ENCODE measurements around the gene ZDHHC11B. TPM values are rescaled to one million over a fixed set of nuclear protein-coding genes. Genes with fewer than 3 reads are reported as not detected.
"Not testable (repeated sequence)": the region's sequence is repeated elsewhere in the genome, so short reads cannot be mapped to it uniquely, and the experiment has no call there.

ZDHHC11B gene
- total RNA-seq, 3 donors from 2014 or later (not counting 1 experiment from before 2014, with no cell fraction given): 0.85 to 7.3 (median 2.2) TPM

DNA sequence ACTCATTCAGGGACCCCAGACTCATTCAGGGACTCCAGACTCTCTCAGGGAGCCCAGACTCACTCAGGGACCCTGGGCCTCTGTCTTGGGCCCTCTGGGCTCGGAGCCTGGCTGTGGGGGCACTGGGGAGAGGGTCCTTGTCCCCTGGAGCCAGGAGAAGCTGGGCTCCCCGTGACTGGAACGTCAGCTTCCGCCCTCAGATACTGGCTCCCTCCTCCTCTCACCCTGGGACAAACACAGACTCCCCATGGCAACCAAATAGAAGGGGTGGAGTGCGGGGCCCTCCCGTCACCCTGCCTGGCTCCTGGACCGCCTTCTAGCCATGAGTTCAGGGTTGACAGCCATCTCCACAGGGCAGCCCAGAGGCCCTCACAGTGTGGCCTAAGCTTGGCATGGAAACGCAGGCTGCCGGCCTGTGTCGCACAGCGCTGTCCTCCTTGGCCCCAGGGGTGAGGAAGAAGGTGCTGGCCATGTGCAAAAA is 27.6 kb downstream of the ZDHHC11B start:
- no peak for ATAC-seq
- H3K9me3 Mint-ChIP-seq: no peaks in the 10 kb centered on the region
- TF ChIP-seq, protein P1, sequence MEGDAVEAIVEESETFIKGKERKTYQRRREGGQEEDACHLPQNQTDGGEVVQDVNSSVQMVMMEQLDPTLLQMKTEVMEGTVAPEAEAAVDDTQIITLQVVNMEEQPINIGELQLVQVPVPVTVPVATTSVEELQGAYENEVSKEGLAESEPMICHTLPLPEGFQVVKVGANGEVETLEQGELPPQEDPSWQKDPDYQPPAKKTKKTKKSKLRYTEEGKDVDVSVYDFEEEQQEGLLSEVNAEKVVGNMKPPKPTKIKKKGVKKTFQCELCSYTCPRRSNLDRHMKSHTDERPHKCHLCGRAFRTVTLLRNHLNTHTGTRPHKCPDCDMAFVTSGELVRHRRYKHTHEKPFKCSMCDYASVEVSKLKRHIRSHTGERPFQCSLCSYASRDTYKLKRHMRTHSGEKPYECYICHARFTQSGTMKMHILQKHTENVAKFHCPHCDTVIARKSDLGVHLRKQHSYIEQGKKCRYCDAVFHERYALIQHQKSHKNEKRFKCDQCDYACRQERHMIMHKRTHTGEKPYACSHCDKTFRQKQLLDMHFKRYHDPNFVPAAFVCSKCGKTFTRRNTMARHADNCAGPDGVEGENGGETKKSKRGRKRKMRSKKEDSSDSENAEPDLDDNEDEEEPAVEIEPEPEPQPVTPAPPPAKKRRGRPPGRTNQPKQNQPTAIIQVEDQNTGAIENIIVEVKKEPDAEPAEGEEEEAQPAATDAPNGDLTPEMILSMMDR (IDR thresholded peaks at IDR 0.05): no peak
- Histone ChIP-seq H3K36me3 (ENCODE audit: control insufficient read depth, insufficient read depth, low read length) (no peaks in the 10 kb centered on the region), H3K4me3 (ENCODE audit: low read length) (no peak overlapping the region), H3K27ac (ENCODE audit: low read length) (no peak overlapping the region), H3K9me3 (ENCODE audit: control insufficient read depth, insufficient read depth, low read length) (no peaks in the 10 kb centered on the region), H3K27me3 (ENCODE audit: control insufficient read depth, insufficient read depth, low read length) (no peaks in the 10 kb centered on the region), H3K4me1 (ENCODE audit: control insufficient read depth, insufficient read depth, low read length) (peaks cover 15% of the 10 kb centered on the region)
- H3K4me1 Mint-ChIP-seq: peaks cover 0 to 7% of the 10 kb centered on the region in 2 donors
- no peak overlapping the region for H3K27ac Mint-ChIP-seq
- peaks cover 0 to 4% of the 10 kb centered on the region in 2 donors for H3K27me3 Mint-ChIP-seq (ENCODE audit: low read depth in 2 of 2)
- intact Hi-C loops (cut with micrococcal nuclease): no loop called here
- H3K4me3 Mint-ChIP-seq: no peak overlapping the region
- 87% methylated on average over 10 of the region's 11 CpGs for WGBS (ENCODE audit: insufficient coverage)
- DNase-seq: peak in 1 of 2 donors; percentile 35
- H3K36me3 Mint-ChIP-seq: no peaks in the 10 kb centered on the region

GRCh38 chr5:756171-756570 is 28.4 kb downstream of the ZDHHC11B start:
- Histone ChIP-seq H3K36me3 (ENCODE audit: control insufficient read depth, insufficient read depth, low read length) (no peaks in the 10 kb centered on the region), H3K4me3 (ENCODE audit: low read length) (no peak overlapping the region), H3K27ac (ENCODE audit: low read length) (no peak overlapping the region), H3K9me3 (ENCODE audit: control insufficient read depth, insufficient read depth, low read length) (no peaks in the 10 kb centered on the region), H3K27me3 (ENCODE audit: control insufficient read depth, insufficient read depth, low read length) (no peaks in the 10 kb centered on the region), H3K4me1 (ENCODE audit: control insufficient read depth, insufficient read depth, low read length) (peaks cover 15% of the 10 kb centered on the region)
- H3K27ac Mint-ChIP-seq: no peak overlapping the region
- no peaks in the 10 kb centered on the region for H3K36me3 Mint-ChIP-seq
- peaks cover 0 to 4% of the 10 kb centered on the region in 2 donors for H3K27me3 Mint-ChIP-seq (ENCODE audit: low read depth in 2 of 2)
- H3K4me1 Mint-ChIP-seq: peaks cover 0 to 7% of the 10 kb centered on the region in 2 donors
- no peak overlapping the region for H3K4me3 Mint-ChIP-seq
- peak in 1 of 3 donors; percentile 5 for ATAC-seq
- H3K9me3 Mint-ChIP-seq: no peaks in the 10 kb centered on the region
- intact Hi-C loops (cut with micrococcal nuclease): no loop called here
- 79% methylated on average over 9 of the region's 10 CpGs for WGBS (ENCODE audit: insufficient coverage)
- TF ChIP-seq, protein P1 (IDR thresholded peaks at IDR 0.05): no peak
- DNase-seq: peak in 1 of 2 donors; percentile 3

- H3K27me3 Mint-ChIP-seq (ENCODE audit: low read depth in 2 of 2); H3K27ac ChIP-seq (ENCODE audit: low read length); H3K9me3 Mint-ChIP-seq; H3K27ac Mint-ChIP-seq; H3K4me3 Mint-ChIP-seq; H3K4me3 ChIP-seq (ENCODE audit: low read length); ATAC-seq; H3K27me3 ChIP-seq (ENCODE audit: control insufficient read depth, insufficient read depth, low read length); H3K36me3 ChIP-seq (ENCODE audit: control insufficient read depth, insufficient read depth, low read length); intact Hi-C loops (cut with micrococcal nuclease); H3K4me1 Mint-ChIP-seq; H3K9me3 ChIP-seq (ENCODE audit: control insufficient read depth, insufficient read depth, low read length); H3K36me3 Mint-ChIP-seq: not testable (repeated sequence)
- no CpG with 5 or more reads among the region's 16 CpGs for WGBS (ENCODE audit: insufficient coverage)
- DNase-seq: peak in 1 of 2 donors; percentile 37
- H3K4me1 ChIP-seq (ENCODE audit: control insufficient read depth, insufficient read depth, low read length): peaks cover 12% of the 10 kb centered on the region
These were observed 30.3 kb downstream of the ZDHHC11B start for GRCh38 chr5:754143-754632.

- H3K27ac Mint-ChIP-seq; H3K27me3 ChIP-seq (ENCODE audit: control insufficient read depth, insufficient read depth, low read length); H3K4me1 ChIP-seq (ENCODE audit: control insufficient read depth, insufficient read depth, low read length); H3K36me3 Mint-ChIP-seq; H3K4me1 Mint-ChIP-seq; H3K36me3 ChIP-seq (ENCODE audit: control insufficient read depth, insufficient read depth, low read length); H3K27ac ChIP-seq (ENCODE audit: low read length); H3K4me3 Mint-ChIP-seq; H3K4me3 ChIP-seq (ENCODE audit: low read length); ATAC-seq; H3K9me3 ChIP-seq (ENCODE audit: control insufficient read depth, insufficient read depth, low read length); DNase-seq; H3K27me3 Mint-ChIP-seq (ENCODE audit: low read depth in 2 of 2); H3K9me3 Mint-ChIP-seq; intact Hi-C loops (cut with micrococcal nuclease): not testable (repeated sequence)
- WGBS (ENCODE audit: insufficient coverage): 91% methylated on average over 10 of the region's 19 CpGs
These were observed 30.9 kb downstream of the ZDHHC11B start for GRCh38 chr5:753567-754142.

GRCh38 chr5:752532-753115 is 31.9 kb downstream of the ZDHHC11B start:
- no CpG with 5 or more reads among the region's 20 CpGs for WGBS (ENCODE audit: insufficient coverage)
- H3K27ac Mint-ChIP-seq; H3K27me3 ChIP-seq (ENCODE audit: control insufficient read depth, insufficient read depth, low read length); intact Hi-C loops (cut with micrococcal nuclease); H3K36me3 Mint-ChIP-seq; H3K9me3 ChIP-seq (ENCODE audit: control insufficient read depth, insufficient read depth, low read length); ATAC-seq; H3K27me3 Mint-ChIP-seq (ENCODE audit: low read depth in 2 of 2); H3K27ac ChIP-seq (ENCODE audit: low read length); DNase-seq; H3K4me1 Mint-ChIP-seq; H3K4me1 ChIP-seq (ENCODE audit: control insufficient read depth, insufficient read depth, low read length); H3K4me3 ChIP-seq (ENCODE audit: low read length); H3K36me3 ChIP-seq (ENCODE audit: control insufficient read depth, insufficient read depth, low read length); H3K9me3 Mint-ChIP-seq; H3K4me3 Mint-ChIP-seq: not testable (repeated sequence)

- intact Hi-C loops (cut with micrococcal nuclease); H3K4me3 Mint-ChIP-seq; H3K9me3 Mint-ChIP-seq; H3K4me1 Mint-ChIP-seq; H3K9me3 ChIP-seq (ENCODE audit: control insufficient read depth, insufficient read depth, low read length); H3K36me3 ChIP-seq (ENCODE audit: control insufficient read depth, insufficient read depth, low read length); H3K27me3 Mint-ChIP-seq (ENCODE audit: low read depth in 2 of 2); DNase-seq; H3K27ac Mint-ChIP-seq; H3K36me3 Mint-ChIP-seq; H3K4me3 ChIP-seq (ENCODE audit: low read length); ATAC-seq; H3K27me3 ChIP-seq (ENCODE audit: control insufficient read depth, insufficient read depth, low read length); H3K27ac ChIP-seq (ENCODE audit: low read length); H3K4me1 ChIP-seq (ENCODE audit: control insufficient read depth, insufficient read depth, low read length): not testable (repeated sequence)
- no CpG with 5 or more reads among the region's 8 CpGs for WGBS (ENCODE audit: insufficient coverage)
These were observed 32.5 kb downstream of the ZDHHC11B start for GRCh38 chr5:751992-752391.

Data from natural killer cell (primary cell).